NB4 (cell line): ENCODE measurements around the gene TLE3.

Source experiments
- CTCF ChIP-seq: IDR thresholded peaks from one replicate; pipeline ENCODE4 v1.5.1; 2012; ENCODE audit warnings: low read depth, low read length
- MAX ChIP-seq: IDR thresholded peaks from 2 replicates; pipeline ENCODE4 v1.6.1; 2011; ENCODE audit warnings: low read depth, low read length
- POLR2A ChIP-seq: IDR thresholded peaks from 2 replicates; pipeline ENCODE4 v1.6.1; 2011; ENCODE audit warnings: mild to moderate bottlenecking; ENCODE audit not compliant: insufficient read length; ENCODE audit errors: extremely low read depth

GRCh38 chr15:70057931-70058641 is 39.6 kb downstream of the TLE3 start:
- TF ChIP-seq CTCF (no peak), POLR2A (no peak), MAX (no peak)
